ES-I3 (cell line): Measurements from ENCODE around the gene FGF14.

Experiments used
- H3K36me3 ChIP-seq: 2 replicates; pipeline ENCODE4 v1.6.1; 2013; ENCODE audit warnings: mild to moderate bottlenecking, low read length, control low read depth, moderate library complexity; ENCODE audit not compliant: insufficient read depth
- H3K4me1 ChIP-seq: 2 replicates; pipeline ENCODE4 v1.6.1; 2013; ENCODE audit warnings: mild to moderate bottlenecking, control low read depth, low read length; ENCODE audit not compliant: insufficient read depth
- H3K9ac ChIP-seq: 2 replicates; pipeline ENCODE4 v1.6.1; 2013; ENCODE audit warnings: low read depth, mild to moderate bottlenecking, low read length, moderate library complexity
- H3K9me3 ChIP-seq: 2 replicates; pipeline ENCODE4 v1.6.1; 2013; ENCODE audit warnings: mild to moderate bottlenecking, low read length, moderate library complexity; ENCODE audit not compliant: control insufficient read depth, insufficient read depth

FGF14 gene

DNA sequence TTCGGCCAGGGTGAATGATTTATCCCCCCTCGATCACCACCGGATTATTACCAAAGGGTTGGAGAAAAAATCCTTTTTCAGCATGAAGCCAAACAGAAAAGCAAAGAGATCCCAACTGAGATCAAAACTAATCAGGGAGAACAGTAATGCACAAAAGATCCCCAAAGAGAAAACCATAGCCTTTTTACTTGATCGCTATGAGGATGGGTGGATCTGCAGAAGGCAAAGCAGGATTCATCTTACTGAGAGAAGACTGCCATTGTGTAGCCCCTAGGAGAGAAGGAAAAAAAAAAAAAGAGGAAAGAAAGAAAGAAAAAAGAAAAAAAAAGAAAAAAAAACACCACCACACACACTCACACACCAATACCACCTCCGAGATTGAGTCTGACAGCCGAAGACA lies at the start of gene FGF14:
Gene FGF14, minus strand, starts transcription at position 283 of the 400 bp plus-strand sequence.
- no peaks in the 10 kb centered on the region for H3K4me1 ChIP-seq
- no peaks in the 10 kb centered on the region for H3K36me3 ChIP-seq
- peak within 1 kb of the TSS; percentile 86 for H3K9ac ChIP-seq
- H3K9me3 ChIP-seq: no peaks in the 10 kb centered on the region

- Histone ChIP-seq H3K36me3 (no peaks in the 10 kb centered on the region), H3K9me3 (no peaks in the 10 kb centered on the region), H3K4me1 (no peaks in the 10 kb centered on the region), H3K9ac (no peak overlapping the region)
Observed at GRCh38 chr13:102443249-102443648, 41.4 kb upstream of the FGF14 start.

DNA sequence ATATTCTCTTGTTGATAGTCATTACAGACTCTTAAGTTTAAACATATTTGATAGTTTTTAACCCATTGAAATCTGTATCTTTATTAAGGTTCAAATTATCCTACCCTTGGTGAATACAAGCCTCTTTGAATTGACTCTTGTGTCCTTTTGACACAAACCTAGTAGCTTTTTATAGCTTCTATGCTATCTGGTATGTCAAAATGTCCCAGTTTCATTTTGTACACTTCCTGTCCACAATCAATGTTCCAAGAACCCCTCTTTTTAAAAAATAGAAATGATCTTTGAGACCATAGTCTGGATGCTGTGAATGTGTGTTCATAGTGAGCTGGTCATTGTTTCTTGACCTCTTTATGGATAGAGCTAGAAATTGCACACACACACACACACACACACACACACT lies 39.2 kb upstream of the FGF14 start:
- no peaks in the 10 kb centered on the region for H3K9me3 ChIP-seq
- no peaks in the 10 kb centered on the region for H3K4me1 ChIP-seq
- no peak overlapping the region for H3K9ac ChIP-seq
- no peaks in the 10 kb centered on the region for H3K36me3 ChIP-seq

DNA sequence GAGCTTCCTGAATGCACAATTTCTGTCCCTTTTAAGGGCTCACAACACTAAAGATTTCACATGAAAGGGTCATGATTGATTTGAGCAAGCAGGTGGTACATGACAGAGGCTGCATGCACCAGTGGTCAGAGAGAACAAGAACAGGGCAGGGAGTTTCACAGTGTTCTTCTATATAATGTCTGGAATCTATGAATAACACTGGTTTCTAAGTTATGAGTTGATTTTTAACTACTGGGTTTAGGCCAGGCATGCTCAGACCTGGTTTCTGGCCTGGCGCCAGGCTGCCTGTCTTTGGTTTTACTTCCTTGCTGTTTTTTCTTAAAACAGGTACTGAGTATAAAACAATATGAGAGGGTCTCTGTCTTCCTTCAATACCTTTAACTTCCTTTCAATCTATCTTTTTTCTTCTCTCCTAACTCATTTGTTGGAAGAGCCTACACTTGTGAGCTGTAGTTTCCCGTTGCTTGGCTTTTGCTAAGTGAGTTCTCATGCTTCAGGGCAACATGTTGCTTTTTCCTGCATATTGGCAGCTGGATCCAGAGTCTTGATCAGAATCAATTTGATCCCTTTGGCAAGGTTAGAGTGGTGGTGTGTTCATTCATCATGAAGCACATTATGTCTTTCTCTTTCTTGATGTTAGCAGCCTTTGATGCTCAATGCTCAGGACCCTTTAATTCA lies 38.5 kb upstream of the FGF14 start:
- Histone ChIP-seq H3K9ac (no peak overlapping the region), H3K9me3 (no peaks in the 10 kb centered on the region), H3K4me1 (no peaks in the 10 kb centered on the region), H3K36me3 (no peaks in the 10 kb centered on the region)

DNA sequence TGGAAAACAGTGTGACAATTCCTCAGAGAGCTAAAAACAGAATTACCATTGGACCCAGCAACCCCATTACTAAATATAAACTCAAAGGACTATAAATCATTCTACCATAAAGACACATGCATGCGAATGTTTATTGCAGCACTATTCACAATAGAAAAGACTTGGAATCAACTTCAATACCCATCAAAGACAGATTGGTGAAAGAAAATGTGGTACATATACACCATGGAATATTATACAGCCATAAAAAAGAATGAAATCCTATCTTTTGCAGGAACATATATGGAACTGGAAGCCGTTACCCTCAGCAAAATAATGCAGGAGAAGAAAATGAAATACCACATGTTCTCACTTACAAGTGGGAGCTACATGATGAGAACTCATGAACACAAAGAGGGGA lies 20.8 kb upstream of the FGF14 start:
- no peaks in the 10 kb centered on the region for H3K36me3 ChIP-seq
- no peaks in the 10 kb centered on the region; the same call in 1 of the 2 replicates for H3K9me3 ChIP-seq
- no peaks in the 10 kb centered on the region for H3K4me1 ChIP-seq
- no peak overlapping the region for H3K9ac ChIP-seq

GRCh38 chr13:102405499-102406100 lies 3.8 kb upstream of the FGF14 start:
- Histone ChIP-seq H3K9me3 (no peaks in the 10 kb centered on the region), H3K9ac (no peak overlapping the region), H3K36me3 (no peaks in the 10 kb centered on the region), H3K4me1 (no peaks in the 10 kb centered on the region)

DNA sequence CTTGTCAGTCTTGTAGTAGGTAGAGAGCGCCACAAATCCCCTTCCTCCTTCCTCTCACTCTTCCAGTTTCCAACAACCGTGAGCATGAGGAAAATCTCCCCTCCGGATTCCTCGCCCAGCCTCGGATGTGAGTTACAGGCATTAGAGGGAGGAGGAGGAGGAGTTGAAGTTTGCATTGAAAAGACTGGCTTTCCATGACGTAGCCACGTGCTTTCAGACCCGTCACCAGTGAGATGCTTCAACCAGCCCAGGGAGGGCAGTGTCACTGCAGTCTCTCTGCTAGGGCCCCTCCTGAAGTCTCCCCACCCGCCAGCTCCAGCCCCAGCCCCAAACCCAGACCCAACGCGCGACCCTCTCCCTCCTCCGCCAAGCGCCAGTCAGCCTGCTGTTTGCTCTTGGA lies 442 bp upstream of the FGF14 start:
- H3K9me3 ChIP-seq: no peaks in the 10 kb centered on the region
- peak overlapping the region; percentile 86; the same call in 1 of the 2 replicates for H3K9ac ChIP-seq
- H3K4me1 ChIP-seq: no peaks in the 10 kb centered on the region
- H3K36me3 ChIP-seq: no peaks in the 10 kb centered on the region

GRCh38 chr13:102401265-102401664 lies 583 bp downstream of the FGF14 start:
- H3K4me1 ChIP-seq: no peaks in the 10 kb centered on the region
- H3K9ac ChIP-seq: peak overlapping the region; percentile 86
- no peaks in the 10 kb centered on the region for H3K36me3 ChIP-seq
- H3K9me3 ChIP-seq: no peaks in the 10 kb centered on the region

DNA sequence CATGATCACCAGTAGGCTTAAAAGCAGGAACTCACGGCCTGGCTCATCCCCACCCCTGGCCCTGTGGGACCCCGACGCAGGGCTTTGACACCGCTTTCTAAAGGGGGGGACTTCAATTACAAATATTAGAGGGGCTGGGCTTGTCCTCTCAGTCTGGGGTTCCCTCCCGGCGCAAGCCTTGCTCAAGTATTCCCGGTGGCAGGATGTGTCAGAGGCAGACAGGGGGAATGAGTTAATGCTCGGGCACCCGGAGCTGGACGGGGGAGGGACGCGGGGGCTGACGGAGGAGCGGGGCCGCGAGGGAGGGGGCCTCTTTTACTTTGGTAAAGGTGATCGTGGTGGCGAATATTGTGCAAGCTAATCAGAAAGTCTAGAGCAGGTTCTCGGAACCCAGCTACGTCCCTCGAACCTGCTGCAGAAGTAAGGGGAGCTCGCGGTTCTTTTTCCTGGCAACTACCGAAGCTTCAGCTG lies 1.1 kb downstream of the FGF14 start:
- peak overlapping the region; percentile 86; the same call in 1 of the 2 replicates for H3K9ac ChIP-seq
- no peaks in the 10 kb centered on the region for H3K4me1 ChIP-seq
- H3K36me3 ChIP-seq: no peaks in the 10 kb centered on the region
- no peaks in the 10 kb centered on the region for H3K9me3 ChIP-seq

- Histone ChIP-seq H3K4me1 (no peaks in the 10 kb centered on the region), H3K36me3 (no peaks in the 10 kb centered on the region), H3K9me3 (no peaks in the 10 kb centered on the region), H3K9ac (peak overlapping the region; percentile 86)
Observed at GRCh38 chr13:102399791-102400674, 1.8 kb downstream of the FGF14 start.

DNA sequence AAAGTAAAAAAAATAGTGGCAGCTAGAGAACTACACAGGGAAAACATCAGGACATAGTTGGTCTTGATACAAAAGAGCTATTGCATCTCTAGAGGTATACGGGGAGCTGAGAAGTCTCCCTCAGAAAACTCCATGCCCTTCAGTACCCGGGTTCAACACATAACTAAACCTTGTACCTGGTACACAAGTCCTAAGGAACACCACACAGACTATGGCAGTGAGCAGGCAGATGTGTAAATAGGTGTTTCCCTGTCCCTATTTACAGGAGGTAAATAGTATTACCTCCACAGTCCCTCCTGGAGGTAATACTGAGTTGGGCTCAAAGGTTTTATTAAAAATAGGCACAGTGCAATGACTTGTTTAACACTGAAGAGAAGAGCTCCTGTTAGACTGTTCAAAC lies 5.9 kb downstream of the FGF14 start:
- no peaks in the 10 kb centered on the region for H3K36me3 ChIP-seq
- H3K4me1 ChIP-seq: no peaks in the 10 kb centered on the region
- H3K9me3 ChIP-seq: no peaks in the 10 kb centered on the region
- H3K9ac ChIP-seq: no peak overlapping the region

DNA sequence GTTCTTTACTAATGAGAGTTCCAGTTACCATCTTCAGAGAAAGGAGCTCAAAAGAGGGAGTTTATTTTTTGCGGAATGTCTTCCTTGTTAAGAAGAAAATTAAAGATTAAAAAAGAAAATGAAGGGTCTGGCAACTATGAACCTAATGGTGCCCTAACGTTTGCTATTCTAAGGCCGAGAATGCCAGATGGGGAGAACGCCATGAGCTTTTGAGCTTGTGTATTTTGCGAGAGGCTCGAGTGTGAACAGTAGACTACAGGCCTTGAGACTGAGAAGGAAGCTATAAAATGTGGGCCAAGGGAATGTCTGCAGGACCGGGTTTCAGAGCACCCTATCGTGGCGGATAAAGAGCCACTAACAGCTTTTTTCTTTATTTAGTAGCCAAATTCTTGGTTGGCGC lies 6.7 kb downstream of the FGF14 start:
- Histone ChIP-seq H3K9me3 (no peaks in the 10 kb centered on the region), H3K4me1 (no peaks in the 10 kb centered on the region), H3K9ac (peak overlapping the region; percentile 75)

DNA sequence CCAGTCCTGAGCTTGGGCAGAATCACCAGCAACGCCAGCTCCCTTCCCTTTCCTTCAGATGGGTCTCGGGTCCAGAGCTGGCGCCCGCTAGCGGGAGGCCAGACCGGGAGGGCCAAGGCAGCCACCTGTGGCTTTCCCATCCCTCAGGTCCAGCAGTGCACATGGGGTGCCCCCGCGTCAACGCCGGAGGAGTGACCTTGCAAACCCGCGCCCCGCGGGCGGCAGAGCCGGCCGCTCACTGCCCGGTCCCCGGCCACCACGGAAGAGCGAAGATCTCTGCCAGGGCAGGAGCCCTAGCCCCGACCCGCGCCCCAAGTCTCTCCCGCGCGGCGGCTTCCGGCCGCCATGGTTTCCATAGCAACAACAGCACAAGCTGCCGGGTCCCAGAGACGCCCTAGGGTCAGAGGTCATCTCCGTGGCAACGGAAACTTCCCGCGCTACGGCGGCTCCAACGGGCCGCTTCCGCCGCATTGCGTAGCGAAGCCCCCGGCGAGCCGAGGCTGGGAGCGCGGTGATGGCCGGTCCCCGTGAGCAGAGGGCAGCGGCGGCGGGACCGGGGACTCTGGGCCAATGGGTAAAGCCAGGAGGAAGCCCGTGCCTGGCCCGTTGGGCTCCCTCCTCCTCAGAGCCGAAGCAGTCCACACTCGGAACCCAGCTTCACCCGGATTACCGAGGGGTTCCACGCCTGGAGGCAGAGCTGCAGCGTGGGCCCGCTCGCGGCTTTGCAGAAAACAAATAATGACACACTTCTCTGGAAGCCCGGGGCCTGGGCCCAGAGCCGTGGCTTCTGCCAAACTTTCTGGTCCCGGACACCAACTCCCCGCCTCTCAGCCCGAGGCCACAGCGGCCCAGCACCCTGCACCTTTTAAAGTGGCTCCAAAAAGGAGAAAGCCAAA lies 7.4 kb downstream of the FGF14 start:
- H3K36me3 ChIP-seq: no peaks in the 10 kb centered on the region
- H3K4me1 ChIP-seq: no peaks in the 10 kb centered on the region
- H3K9ac ChIP-seq: peak overlapping the region; percentile 75
- no peaks in the 10 kb centered on the region for H3K9me3 ChIP-seq

More for the DNA sequence above, 6.7 kb downstream of the FGF14 start:
- H3K36me3 ChIP-seq: no peaks in the 10 kb centered on the region
